HEK293 (cell line): ENCODE measurements around the gene UGT1A9.

ENCODE experiments used
- GLI2 ChIP-seq: fragments of 450-650 bp; formaldehyde crosslinking; IDR thresholded peaks from 2 replicates; pipeline ENCODE4; 2017; ENCODE audit warnings: missing biosample characterization, missing genetic modification characterization, low read depth, borderline replicate concordance
- HOXD13 ChIP-seq: sonication (generic); formaldehyde crosslinking; IDR thresholded peaks from 2 replicates; pipeline ENCODE4 v1.8.0; 2022; ENCODE audit warnings: missing genetic modification reagents, borderline replicate concordance
- OVOL3 ChIP-seq: fragments of 450-650 bp; formaldehyde crosslinking; IDR thresholded peaks from 2 replicates; pipeline ENCODE4 v1.5.1; 2016; ENCODE audit warnings: missing biosample characterization, missing genetic modification characterization
- YY1 ChIP-seq: fragments of 450-650 bp; formaldehyde crosslinking; IDR thresholded peaks from 2 replicates; pipeline ENCODE4 v1.5.1; 2018; ENCODE audit warnings: missing biosample characterization, missing genetic modification characterization
- ZFP37 ChIP-seq: fragments of 450-650 bp; formaldehyde crosslinking; IDR thresholded peaks from 2 replicates; pipeline ENCODE4 v1.5.1; 2016; ENCODE audit warnings: missing biosample characterization, missing genetic modification characterization
- ZNF335 ChIP-seq: fragments of 450-650 bp; formaldehyde crosslinking; conservative IDR thresholded peaks from 2 replicates; pipeline ENCODE4 v1.5.1; 2016; ENCODE audit warnings: missing biosample characterization, missing genetic modification characterization
- ZNF747 ChIP-seq: fragments of 450-650 bp; formaldehyde crosslinking; IDR thresholded peaks from 2 replicates; pipeline ENCODE4 v1.5.1; 2016; ENCODE audit warnings: missing biosample characterization, missing genetic modification characterization
- TF ChIP-seq, protein P1 (sequence below): fragments of 450-650 bp; formaldehyde crosslinking; IDR thresholded peaks from 2 replicates; pipeline ENCODE4 v1.5.1; 2016; ENCODE audit warnings: missing biosample characterization, missing genetic modification characterization
- TF ChIP-seq, protein P2 (sequence below): fragments of 450-650 bp; formaldehyde crosslinking; IDR thresholded peaks from 2 replicates; pipeline ENCODE4 v1.5.1; 2017; ENCODE audit warnings: missing biosample characterization, missing genetic modification characterization
- TF ChIP-seq, protein P3 (sequence below): fragments of 450-650 bp; formaldehyde crosslinking; IDR thresholded peaks from 2 replicates; pipeline ENCODE4 v1.5.1; 2016; ENCODE audit warnings: missing biosample characterization, missing genetic modification characterization, low read depth

DNA sequence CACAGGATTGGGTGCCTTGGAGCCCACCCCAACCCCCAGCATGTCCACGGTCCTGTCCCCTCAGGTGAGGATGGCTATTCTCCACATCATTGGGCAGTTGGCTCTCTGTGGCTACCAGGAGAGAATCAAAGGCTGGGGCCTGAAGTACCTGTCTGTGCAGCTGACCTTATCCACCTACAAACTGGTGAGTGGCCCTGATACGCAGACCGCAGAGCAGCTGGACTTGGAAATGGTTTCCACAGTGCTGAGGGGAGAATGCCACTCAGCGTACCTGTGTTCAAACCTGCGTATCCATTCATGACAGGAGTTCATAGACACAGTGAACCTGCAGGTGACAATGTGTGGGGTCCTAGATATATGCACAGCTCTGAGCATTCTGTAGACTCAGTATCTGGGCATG, 128.0 kb downstream of the UGT1A9 start:
- TF ChIP-seq HOXD13 (CRISPR knock-in tag): no peak
- TF ChIP-seq, protein P1, sequence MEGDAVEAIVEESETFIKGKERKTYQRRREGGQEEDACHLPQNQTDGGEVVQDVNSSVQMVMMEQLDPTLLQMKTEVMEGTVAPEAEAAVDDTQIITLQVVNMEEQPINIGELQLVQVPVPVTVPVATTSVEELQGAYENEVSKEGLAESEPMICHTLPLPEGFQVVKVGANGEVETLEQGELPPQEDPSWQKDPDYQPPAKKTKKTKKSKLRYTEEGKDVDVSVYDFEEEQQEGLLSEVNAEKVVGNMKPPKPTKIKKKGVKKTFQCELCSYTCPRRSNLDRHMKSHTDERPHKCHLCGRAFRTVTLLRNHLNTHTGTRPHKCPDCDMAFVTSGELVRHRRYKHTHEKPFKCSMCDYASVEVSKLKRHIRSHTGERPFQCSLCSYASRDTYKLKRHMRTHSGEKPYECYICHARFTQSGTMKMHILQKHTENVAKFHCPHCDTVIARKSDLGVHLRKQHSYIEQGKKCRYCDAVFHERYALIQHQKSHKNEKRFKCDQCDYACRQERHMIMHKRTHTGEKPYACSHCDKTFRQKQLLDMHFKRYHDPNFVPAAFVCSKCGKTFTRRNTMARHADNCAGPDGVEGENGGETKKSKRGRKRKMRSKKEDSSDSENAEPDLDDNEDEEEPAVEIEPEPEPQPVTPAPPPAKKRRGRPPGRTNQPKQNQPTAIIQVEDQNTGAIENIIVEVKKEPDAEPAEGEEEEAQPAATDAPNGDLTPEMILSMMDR (tag by site-specific recombination): no peak
- TF ChIP-seq YY1 (tag by site-specific recombination): no peak
- no peak for TF ChIP-seq GLI2
- no peak for TF ChIP-seq OVOL3 (tag by site-specific recombination)
- no peak for TF ChIP-seq ZNF747
- TF ChIP-seq ZFP37 (tag by site-specific recombination): no peak
- TF ChIP-seq, protein P2, sequence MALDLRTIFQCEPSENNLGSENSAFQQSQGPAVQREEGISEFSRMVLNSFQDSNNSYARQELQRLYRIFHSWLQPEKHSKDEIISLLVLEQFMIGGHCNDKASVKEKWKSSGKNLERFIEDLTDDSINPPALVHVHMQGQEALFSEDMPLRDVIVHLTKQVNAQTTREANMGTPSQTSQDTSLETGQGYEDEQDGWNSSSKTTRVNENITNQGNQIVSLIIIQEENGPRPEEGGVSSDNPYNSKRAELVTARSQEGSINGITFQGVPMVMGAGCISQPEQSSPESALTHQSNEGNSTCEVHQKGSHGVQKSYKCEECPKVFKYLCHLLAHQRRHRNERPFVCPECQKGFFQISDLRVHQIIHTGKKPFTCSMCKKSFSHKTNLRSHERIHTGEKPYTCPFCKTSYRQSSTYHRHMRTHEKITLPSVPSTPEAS (tag by site-specific recombination): no peak
- TF ChIP-seq, protein P3, sequence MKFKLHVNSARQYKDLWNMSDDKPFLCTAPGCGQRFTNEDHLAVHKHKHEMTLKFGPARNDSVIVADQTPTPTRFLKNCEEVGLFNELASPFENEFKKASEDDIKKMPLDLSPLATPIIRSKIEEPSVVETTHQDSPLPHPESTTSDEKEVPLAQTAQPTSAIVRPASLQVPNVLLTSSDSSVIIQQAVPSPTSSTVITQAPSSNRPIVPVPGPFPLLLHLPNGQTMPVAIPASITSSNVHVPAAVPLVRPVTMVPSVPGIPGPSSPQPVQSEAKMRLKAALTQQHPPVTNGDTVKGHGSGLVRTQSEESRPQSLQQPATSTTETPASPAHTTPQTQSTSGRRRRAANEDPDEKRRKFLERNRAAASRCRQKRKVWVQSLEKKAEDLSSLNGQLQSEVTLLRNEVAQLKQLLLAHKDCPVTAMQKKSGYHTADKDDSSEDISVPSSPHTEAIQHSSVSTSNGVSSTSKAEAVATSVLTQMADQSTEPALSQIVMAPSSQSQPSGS (tag by site-specific recombination): no peak
- TF ChIP-seq ZNF335 (tag by site-specific recombination): no peak
